GM12875 (cell line): ENCODE data around the gene IZUMO4.
"Not testable (repeated sequence)": the region's sequence is repeated elsewhere in the genome, so short reads cannot be mapped to it uniquely, and the experiment has no call there.

Experiments used
- H3K4me3 ChIP-seq: one replicate; pipeline ENCODE4 v1.5.1; 2011; ENCODE audit warnings: low read depth, low read length, control low read depth
- TF ChIP-seq, protein P1 (sequence below): IDR thresholded peaks from 2 replicates; pipeline ENCODE4 v1.5.1; 2011; ENCODE audit warnings: low read depth, mild to moderate bottlenecking, control low read depth, inconsistent platforms, low read length, moderate library complexity, borderline replicate concordance; ENCODE audit not compliant: insufficient read depth

The IZUMO4 gene

DNA sequence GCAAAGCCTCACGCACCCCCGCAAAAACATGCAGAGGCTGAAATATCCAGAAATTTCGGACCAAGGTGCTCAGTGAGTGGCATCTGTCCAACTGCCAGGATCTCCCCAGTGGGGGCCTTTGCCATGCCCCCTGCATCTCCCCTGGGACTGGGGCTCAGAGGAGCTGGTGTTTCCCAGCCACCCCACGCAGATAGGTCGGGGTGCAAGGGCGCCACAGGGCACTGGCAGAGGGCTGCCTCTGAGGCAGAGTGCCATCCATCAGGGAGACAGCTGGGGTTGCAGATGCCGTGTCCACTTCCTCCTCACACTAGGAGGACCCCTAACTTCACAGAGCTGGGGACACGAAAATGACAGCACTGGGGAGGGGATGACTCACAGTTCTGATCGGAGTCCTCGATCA is 26.3 kb downstream of the IZUMO4 start:
- TF ChIP-seq, protein P1, sequence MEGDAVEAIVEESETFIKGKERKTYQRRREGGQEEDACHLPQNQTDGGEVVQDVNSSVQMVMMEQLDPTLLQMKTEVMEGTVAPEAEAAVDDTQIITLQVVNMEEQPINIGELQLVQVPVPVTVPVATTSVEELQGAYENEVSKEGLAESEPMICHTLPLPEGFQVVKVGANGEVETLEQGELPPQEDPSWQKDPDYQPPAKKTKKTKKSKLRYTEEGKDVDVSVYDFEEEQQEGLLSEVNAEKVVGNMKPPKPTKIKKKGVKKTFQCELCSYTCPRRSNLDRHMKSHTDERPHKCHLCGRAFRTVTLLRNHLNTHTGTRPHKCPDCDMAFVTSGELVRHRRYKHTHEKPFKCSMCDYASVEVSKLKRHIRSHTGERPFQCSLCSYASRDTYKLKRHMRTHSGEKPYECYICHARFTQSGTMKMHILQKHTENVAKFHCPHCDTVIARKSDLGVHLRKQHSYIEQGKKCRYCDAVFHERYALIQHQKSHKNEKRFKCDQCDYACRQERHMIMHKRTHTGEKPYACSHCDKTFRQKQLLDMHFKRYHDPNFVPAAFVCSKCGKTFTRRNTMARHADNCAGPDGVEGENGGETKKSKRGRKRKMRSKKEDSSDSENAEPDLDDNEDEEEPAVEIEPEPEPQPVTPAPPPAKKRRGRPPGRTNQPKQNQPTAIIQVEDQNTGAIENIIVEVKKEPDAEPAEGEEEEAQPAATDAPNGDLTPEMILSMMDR = no peak
- no peak overlapping the region for H3K4me3 ChIP-seq

DNA sequence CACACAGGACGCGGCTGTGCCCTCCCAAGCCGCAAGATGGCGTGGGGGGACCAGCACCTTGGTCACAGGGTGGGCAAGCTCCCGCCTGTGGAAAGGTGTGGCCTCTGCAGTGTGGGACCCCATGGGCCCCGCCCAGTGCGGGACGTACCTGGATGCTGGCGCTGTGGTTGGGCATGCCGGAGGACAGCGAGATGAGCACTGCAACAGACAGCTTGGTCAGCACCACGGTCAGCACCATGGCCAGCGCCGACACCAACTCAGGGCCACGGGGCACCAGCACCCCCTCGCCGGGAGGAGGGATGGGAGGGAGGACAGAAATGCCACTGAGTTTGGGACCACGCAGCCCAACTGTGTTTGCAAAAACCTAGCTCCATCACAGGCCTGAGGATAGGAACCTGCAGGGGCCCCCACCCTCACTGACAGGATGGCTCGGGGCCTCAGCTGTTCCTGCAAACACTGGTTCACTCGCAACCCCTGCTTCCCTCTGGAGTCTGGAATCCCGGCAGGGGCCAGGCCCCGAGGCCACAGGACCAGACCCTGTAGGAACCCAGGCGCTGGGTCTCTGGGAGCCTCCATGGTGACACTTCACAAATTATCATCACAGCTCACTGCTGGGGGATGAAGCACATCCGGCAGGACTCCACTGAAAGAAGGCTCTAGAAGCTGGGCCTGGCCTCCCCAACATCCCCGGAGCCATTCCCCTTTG is 27.1 kb downstream of the IZUMO4 start:
- TF ChIP-seq, protein P1 = no peak
- H3K4me3 ChIP-seq = no peak overlapping the region

DNA sequence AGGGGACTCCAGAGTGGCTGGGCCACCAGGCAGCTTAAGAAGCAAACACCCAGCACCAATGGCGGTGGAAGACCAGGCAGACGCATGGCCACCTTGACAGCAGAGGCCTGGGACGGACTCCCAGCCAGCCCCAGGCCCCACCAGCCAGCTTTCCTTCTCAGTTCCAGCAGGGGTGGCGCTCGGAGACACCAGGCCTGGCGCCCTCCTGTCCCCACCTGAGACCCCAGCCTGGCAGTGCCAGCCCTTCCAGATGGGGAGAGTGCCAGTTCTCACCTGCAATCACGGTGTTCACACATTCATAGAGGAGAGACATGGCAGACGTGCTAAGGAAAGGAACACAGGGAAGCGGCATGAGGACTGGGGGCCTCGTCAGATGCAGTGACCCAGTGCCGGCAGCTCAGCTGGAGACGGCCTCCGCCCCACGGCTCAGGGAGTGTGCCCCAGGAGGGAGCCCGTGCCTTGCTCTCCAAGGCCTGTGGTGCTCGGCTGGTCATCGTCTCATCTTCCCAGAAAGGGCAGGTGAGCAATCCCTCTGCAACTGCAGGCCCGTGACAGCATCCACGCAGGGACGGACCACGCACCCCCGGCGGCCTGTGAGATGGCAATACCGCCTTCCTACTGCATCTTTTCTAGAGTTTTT is 30.3 kb downstream of the IZUMO4 start:
- no peak overlapping the region for H3K4me3 ChIP-seq
- TF ChIP-seq, protein P1 = no peak

DNA sequence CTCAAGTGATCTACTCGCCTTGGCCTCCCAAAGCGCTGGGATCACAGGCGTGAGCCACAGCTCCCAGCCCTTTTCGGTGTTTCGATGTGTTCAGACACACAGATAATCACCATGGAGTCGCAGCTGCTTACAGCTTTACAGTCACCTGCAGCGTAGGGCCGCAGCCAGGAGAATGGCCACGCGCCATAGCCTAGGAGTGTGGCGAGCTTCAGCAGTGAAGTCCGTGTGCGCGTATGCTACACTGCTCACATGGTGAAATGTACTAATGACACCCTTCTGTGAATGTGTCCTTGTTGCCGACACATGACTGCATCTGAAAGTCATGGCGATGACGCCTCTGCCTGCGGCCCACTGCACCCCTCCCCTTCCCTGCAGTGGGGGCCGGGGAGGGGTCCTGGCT is 31.0 kb downstream of the IZUMO4 start:
- TF ChIP-seq, protein P1 = no peak
- no peak overlapping the region for H3K4me3 ChIP-seq

- H3K4me3 ChIP-seq = not testable (repeated sequence)
Observed at GRCh38 chr19:2128252-2128651, 31.5 kb downstream of the IZUMO4 start.

DNA sequence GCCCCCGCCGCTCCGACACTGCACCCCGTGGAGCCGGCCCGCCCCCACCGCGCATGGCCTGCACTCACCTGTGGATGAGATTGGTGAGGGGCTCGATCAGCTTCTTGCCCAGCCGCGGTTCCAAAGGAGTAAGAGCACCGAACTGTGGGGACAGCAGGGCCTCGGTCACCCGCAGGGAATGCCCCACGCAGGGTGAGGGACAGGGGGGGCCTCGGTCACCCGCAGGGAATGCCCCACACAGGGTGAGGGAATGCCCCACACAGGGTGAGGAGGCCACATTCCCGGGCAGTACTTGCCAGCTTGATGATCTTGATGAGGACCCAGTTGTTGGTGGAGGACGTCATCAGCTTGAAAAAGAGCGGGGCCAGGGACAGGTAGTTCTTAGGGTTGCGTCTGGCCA is 32.3 kb downstream of the IZUMO4 start:
- TF ChIP-seq, protein P1 = no peak

DNA sequence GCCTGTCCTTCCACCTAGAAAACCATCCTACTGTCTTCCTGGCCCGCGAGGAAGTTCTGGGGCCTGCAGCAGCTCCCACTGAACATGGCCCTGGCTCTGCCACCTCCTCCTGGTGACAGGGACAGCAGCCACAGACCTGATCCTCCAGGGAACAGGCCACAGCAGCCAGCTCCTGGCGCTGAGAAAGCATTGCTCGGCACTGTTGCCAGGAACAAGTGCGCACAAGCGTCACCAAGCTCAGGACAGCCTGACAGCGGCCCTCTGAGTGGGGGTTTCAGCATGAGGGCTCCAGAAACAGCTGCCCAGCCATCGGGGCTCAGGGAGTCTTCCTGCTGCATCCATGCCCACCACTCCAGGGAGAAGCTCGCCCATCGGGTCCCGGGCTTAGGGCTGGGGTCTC is 32.8 kb downstream of the IZUMO4 start:
- TF ChIP-seq, protein P1 = no peak

More for the DNA sequence above, 32.3 kb downstream of the IZUMO4 start:
- H3K4me3 ChIP-seq = no peak overlapping the region

More for the DNA sequence above, 32.8 kb downstream of the IZUMO4 start:
- no peak overlapping the region for H3K4me3 ChIP-seq
